Heart right ventricle (tissue), 16 donors: ENCODE measurements around the gene PRDX3. TPM values are rescaled to one million over a fixed set of nuclear protein-coding genes. Genes with fewer than 3 reads are reported as not detected.

Source experiments
- ATAC-seq, 8 donors: fragments of 200-7000 bp; cut with Tn5 transposase; one replicate each; pipeline ENCODE4 v1.9.1; 2020; ENCODE audit warnings: mild to moderate bottlenecking in 8 of 8, moderate library complexity in 8 of 8, moderate number of reproducible peaks in 1 of 8
- DNase-seq, 2 donors: peaks; one replicate each; pipeline ENCODE4 v3.0.0-alpha.2; 2020
- H3K27ac ChIP-seq, 10 donors: fragments of 200-600 bp; sonication (generic) in 2 of 10; one replicate each; pipeline versions ENCODE4 v1.5.0 to v1.8.0; 2020 to 2022; ENCODE audit warnings: mild to moderate bottlenecking in 3 of 10
- H3K27me3 ChIP-seq, 7 donors: fragments of 200-600 bp; one replicate each; pipeline ENCODE4 v1.8.0; 2021 to 2022; ENCODE audit warnings: mild to moderate bottlenecking in 2 of 7
- H3K36me3 ChIP-seq, 9 donors: fragments of 200-600 bp; sonication (generic) in 1 of 9; one replicate each; pipeline versions ENCODE4 v1.5.0 to v1.8.0; 2020 to 2022; ENCODE audit warnings: mild to moderate bottlenecking in 2 of 9
- H3K4me1 ChIP-seq, 9 donors: fragments of 200-600 bp; sonication (generic) in 1 of 9; one replicate each; pipeline versions ENCODE4 v1.5.0 to v1.8.0; 2020 to 2022; ENCODE audit warnings: mild to moderate bottlenecking in 4 of 9
- H3K4me3 ChIP-seq, 10 donors: fragments of 200-600 bp; sonication (generic) in 2 of 10; one replicate each; pipeline versions ENCODE4 v1.5.0 to v1.8.0; 2020 to 2022; ENCODE audit warnings: mild to moderate bottlenecking in 7 of 10, moderate library complexity in 2 of 10
- H3K9me3 ChIP-seq, 11 donors: fragments of 200-600 bp in 10 of 11; sonication (generic) in 2 of 11; one replicate each; pipeline versions ENCODE4 v1.5.0 to v1.8.0; 2013 to 2022; ENCODE audit warnings: mild to moderate bottlenecking in 2 of 11, control low read depth in 1 of 11, moderate library complexity in 1 of 11
- WGBS, 2 donors: extraction: QIAGEN DNeasy Blood & Tissue Kit; methylation state at CpG; one replicate each; pipeline ENCODE4 v1.1.7; 2013; ENCODE audit warnings: inconsistent platforms in 1 of 2; 5-methylcytosine and 5-hydroxymethylcytosine counted together
- intact Hi-C, 10 donors: fragments of 100-400 bp; cut with DNase I; formaldehyde crosslinking; loops; one replicate each; pipeline versions ENCODE4 v1.11.1 to v1.14.2; 2022
- polyA plus RNA-seq, 2 donors: library from polyadenylated mRNA; stranded (reverse); fragments of 200-250 nt; gene quantifications; one replicate each; pipeline ENCODE4 v1.2.3, GENCODE V29; 2013
- total RNA-seq, 10 donors: library from RNA; stranded (reverse); fragmentation: NEBNext Ultra II Directional in 3 of 10; extraction: Animal tissue kit (Norgen Biotek cat#: 25700) in 3 of 10; gene quantifications; one replicate each; pipeline versions ENCODE4 v1.2.1 to v1.2.4, GENCODE V29; 2021 to 2023
- TF ChIP-seq, protein P1 (sequence below), 9 donors: fragments of 200-600 bp; sonication (generic) in 2 of 9; IDR thresholded peaks; one replicate each; pipeline versions ENCODE4 v1.5.0 to v1.8.0; 2021 to 2022; ENCODE audit warnings: antibody characterized with exemption in 9 of 9, mild to moderate bottlenecking in 5 of 9, moderate library complexity in 1 of 9
- donor health status: Arrhythmogenic right ventricular cardiomyopathy.
- donor health status: ischemic (EF 13 %, LVEDD 7.1; RV severe dilation, severe dysfunction).
- donor health status: healthy with polysubstance abuse.
- donor health status: DM: no; HTN: yes; CAD: no.
- donor health status: DM: no; HTN: no; CAD: no.
- donor health status: ischemic (EF 25% LVEDD 6.9; RV normal size, moderate dysfunction).
- donor health status: ischemic (EF 25% LVEDD 5.7; RV mildly dilated, moderate dysfunction).
- donor health status: healthy.
- donor health status: DM: yes; HTN: yes; CAD: no.
- donor health status: Ischemic cardiomyopathy.
- donor health status: ischemic (EF 35%, LVEDD 5.7; RV mildly dilated, moderate dysfunction).
- donor health status: nonischemic (EF 11% LVEDD 7.7; RV severe dilation, severe dysfunction).
- donor health status: DM: yes; HTN: yes; CAD: no.
- donor health status: PGD.
- donor health status: ischemic (EF 29% LVEDD 5.4; RV normal size, mild dysfunction).
- donor health status: nonischemic (EF 23%, LVEDD 6.1; RV moderate dilation, normal function).

The PRDX3 gene
- total and polyA plus RNA-seq, 12 donors = 75.4 to 323 (median 279) TPM

DNA sequence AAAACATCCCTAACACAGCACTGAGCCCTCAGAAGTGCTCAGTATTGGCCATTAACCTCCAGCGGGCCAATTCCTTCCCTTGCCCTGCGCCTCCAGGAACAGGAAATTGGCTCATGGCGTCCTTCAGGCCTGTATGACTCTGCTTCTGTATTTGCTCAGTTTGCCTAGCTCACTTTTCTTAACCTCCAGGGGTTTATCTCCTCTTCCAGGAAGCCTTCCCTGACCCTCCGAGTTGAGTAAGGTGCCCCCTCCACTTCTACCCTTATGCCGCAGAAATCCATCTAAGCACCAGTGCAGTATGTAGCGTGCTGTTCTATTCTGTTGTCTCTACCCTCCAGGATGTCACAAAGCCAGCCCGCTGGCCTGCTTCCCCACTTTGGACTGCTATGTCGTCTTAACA lies 12.0 kb downstream of the PRDX3 start:
- 73 to 75% methylated on average over 8 of the region's 8 CpGs for WGBS, 2 donors
- Histone ChIP-seq H3K27ac (peak overlapping the region in 8 of 10 donors; percentile 87 to 96 (median 96)), H3K4me1 (peaks cover 0 to 30% (median 17%) of the 10 kb centered on the region in 9 donors), H3K9me3 (no peaks in the 10 kb centered on the region), H3K4me3 (peak overlapping the region in 1 of 10 donors; percentile 98), H3K36me3 (peaks cover 0 to 68% (median 27%) of the 10 kb centered on the region in 9 donors), H3K27me3 (no peaks in the 10 kb centered on the region)
- ATAC-seq (no peak), DNase-seq (no peak)
- TF ChIP-seq, protein P1, sequence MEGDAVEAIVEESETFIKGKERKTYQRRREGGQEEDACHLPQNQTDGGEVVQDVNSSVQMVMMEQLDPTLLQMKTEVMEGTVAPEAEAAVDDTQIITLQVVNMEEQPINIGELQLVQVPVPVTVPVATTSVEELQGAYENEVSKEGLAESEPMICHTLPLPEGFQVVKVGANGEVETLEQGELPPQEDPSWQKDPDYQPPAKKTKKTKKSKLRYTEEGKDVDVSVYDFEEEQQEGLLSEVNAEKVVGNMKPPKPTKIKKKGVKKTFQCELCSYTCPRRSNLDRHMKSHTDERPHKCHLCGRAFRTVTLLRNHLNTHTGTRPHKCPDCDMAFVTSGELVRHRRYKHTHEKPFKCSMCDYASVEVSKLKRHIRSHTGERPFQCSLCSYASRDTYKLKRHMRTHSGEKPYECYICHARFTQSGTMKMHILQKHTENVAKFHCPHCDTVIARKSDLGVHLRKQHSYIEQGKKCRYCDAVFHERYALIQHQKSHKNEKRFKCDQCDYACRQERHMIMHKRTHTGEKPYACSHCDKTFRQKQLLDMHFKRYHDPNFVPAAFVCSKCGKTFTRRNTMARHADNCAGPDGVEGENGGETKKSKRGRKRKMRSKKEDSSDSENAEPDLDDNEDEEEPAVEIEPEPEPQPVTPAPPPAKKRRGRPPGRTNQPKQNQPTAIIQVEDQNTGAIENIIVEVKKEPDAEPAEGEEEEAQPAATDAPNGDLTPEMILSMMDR (IDR thresholded peaks at IDR 0.05) = no peak
- intact Hi-C loops = loop anchor here in 1 of 10 donors (5.0 kb wide), 1 partner anchor 89 kb away; no protein-coding TSS in a partner anchor

DNA sequence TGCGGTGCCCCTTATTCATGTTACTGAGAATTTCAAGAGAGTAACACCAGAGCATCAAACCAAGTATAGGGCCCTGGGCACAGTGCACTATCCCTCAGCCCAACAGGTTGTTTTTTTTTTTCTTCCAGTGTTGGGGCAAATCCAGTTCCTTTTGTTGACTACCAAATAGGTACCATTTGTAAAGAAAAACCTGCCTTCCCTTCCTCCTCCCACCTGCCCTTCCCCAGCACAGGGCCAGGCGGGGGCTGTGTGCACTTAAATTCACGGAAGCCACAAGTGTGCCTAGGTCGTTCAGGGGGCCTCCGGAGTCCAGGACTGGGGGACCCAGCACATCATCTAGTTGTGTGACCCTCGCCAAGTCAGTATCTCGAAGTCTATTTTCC lies 12.5 kb downstream of the PRDX3 start:
- peak in 4 of 8 donors; percentile 1 to 17 (median 8) for ATAC-seq
- TF ChIP-seq, protein P1 (IDR thresholded peaks at IDR 0.05) = no peak
- Histone ChIP-seq H3K27me3 (no peaks in the 10 kb centered on the region), H3K9me3 (no peaks in the 10 kb centered on the region), H3K4me3 (peak overlapping the region; percentile 36 to 98 (median 85)), H3K36me3 (peaks cover 0 to 68% (median 26%) of the 10 kb centered on the region in 9 donors), H3K27ac (peak overlapping the region; percentile 39 to 96 (median 96)), H3K4me1 (peaks cover 0 to 32% (median 19%) of the 10 kb centered on the region in 9 donors)
- 71 to 72% methylated on average over 7 of the region's 7 CpGs for WGBS, 2 donors
- DNase-seq = no peak
- intact Hi-C loops = loop anchor here in 1 of 10 donors (5.0 kb wide), 1 partner anchor 89 kb away; no protein-coding TSS in a partner anchor

DNA sequence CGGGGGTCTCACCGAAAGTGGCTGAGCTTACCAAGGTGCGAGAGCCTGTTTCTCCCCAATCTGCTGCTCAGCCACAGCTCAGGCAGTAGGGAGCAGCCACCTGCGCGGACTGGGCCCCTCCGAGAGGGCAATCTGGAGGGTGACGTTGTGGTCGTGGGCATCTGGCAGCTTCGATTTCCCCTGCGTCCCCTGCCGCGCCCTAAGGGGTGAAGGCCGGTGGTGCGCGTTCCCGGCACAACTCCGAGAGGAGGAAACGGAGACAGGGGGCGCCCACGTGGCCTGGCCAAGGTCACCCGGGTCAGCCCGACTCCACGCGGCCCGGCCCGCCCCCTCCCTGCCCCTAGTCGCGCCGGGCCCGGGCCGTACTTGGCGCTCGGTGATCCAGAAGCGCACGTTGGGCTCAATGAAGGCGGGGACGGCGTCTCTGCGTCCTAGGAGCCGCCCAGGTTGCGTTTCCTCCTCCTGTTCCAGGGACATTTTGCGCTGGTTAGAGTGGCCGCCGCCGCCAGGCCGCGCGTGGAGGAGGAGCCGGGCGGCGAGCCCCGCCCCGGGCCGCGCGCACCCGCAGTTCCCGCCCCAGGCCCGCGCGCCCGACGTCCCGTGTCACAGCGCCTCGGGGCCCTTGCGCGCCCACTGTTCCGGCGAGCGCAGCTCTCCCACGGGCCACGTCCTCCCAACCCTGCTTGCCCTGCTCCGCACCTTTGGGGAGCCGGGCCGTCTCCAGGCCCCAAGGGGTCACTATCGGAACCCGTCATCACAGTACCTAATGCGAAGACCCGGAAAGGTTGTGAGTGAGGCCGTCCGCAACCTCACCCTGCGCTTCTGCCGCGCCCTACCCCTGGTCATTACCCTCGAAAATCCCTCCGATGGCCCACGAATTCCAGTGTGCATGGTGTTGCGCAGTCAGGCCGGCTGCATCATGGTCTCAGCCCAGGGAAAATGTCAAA lies 13.2 kb downstream of the PRDX3 start, which contains the start of gene SFXN4:
SFXN4 (minus strand) TSS at position 544 of the 947 bp plus-strand sequence; CDS start at position 477, 67 bp downstream.
- Histone ChIP-seq H3K27ac (peak within 1 kb of the TSS; percentile 39 to 96 (median 96)), H3K36me3 (peaks cover 0 to 68% (median 26%) of the 10 kb centered on the region in 9 donors), H3K9me3 (no peaks in the 10 kb centered on the region), H3K4me1 (peaks cover 0 to 32% (median 19%) of the 10 kb centered on the region in 9 donors), H3K4me3 (peak within 1 kb of the TSS; percentile 36 to 98 (median 85)), H3K27me3 (no peaks in the 10 kb centered on the region)
- DNase-seq (peak; percentile 80 to 84), ATAC-seq (peak; percentile 94 to 98 (median 96))
- intact Hi-C loops = loop anchor here in 2 of 10 donors (1.0 to 5.0 kb wide), 2 partner anchors 85 to 88 kb away; partner anchors contain the start of gene EIF3A (in 1 of the 2)
- WGBS, 2 donors = 0 to 1% methylated on average over 89 to 90 of the region's 90 CpGs
- TF ChIP-seq, protein P1 (IDR thresholded peaks at IDR 0.05) = peak in 3 of 9 donors; percentile 17 to 33 (median 29)

DNA sequence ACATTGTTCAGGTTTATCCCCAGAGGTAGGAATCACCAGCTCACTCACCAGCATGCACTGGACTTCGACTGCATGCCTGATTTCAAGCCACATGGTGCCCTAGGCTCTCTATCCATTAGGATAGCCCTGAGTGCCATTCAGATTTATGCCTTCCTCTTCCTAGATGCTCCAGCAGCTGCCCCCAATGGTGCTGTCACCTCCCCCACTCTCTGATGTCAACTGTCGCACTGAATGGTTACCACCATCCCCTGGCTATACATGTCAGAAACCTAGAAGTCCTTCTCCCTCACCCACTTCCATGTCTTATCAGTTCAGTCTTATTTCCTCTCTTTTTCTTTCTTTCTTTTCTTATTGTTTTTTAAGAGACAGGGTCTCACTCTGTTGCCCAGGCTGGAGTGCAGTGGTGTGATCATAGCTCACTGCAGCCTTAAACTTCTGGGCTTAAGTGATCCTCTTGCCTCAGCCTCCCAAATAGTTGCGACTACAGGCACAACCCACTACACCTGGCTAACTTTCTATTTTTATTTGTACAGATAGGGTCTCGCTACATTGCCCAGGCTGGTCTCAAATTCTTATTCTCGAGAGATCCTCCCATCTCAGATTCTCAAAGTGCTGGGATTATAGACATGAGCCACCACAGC lies 16.0 kb downstream of the PRDX3 start:
- Histone ChIP-seq H3K36me3 (peaks cover 0 to 68% (median 10%) of the 10 kb centered on the region in 9 donors), H3K27ac (no peak overlapping the region), H3K27me3 (no peaks in the 10 kb centered on the region), H3K9me3 (no peaks in the 10 kb centered on the region), H3K4me1 (peaks cover 0 to 32% (median 19%) of the 10 kb centered on the region in 9 donors), H3K4me3 (no peak overlapping the region)
- no peak for ATAC-seq
- TF ChIP-seq, protein P1 (IDR thresholded peaks at IDR 0.05) = no peak
- no peak for DNase-seq
- intact Hi-C loops = no loop called here
- 95 to 98% methylated on average over 5 of the region's 5 CpGs for WGBS, 2 donors
